CD14-positive monocyte (primary cell): Measurements from ENCODE around the gene LCN2. TPM values are rescaled to one million over a fixed set of nuclear protein-coding genes. Genes with fewer than 3 reads are reported as not detected.

Experiments
- DNase-seq, 3 donors: peaks; one replicate each; pipeline ENCODE4 v3.0.0-alpha.2; 2011 to 2022
- H2AFZ ChIP-seq: 2 replicates; pipeline ENCODE4 v1.6.0; 2012; ENCODE audit warnings: mild to moderate bottlenecking, low read depth, low read length, inconsistent platforms; ENCODE audit not compliant: insufficient read depth, poor library complexity, severe bottlenecking
- H3K27ac ChIP-seq, 2 donors: 1 replicate in 1 of 2; 2 replicates in 1 of 2; pipeline ENCODE4 v1.5.1; 2012 to 2013; ENCODE audit warnings: low read length in 2 of 2, control low read depth in 1 of 2, inconsistent platforms in 1 of 2, low read depth in 1 of 2, mild to moderate bottlenecking in 1 of 2
- H3K27me3 ChIP-seq, 2 donors: one replicate each; pipeline versions ENCODE4 v1.6.0 to v1.6.1; 2011 to 2013; ENCODE audit warnings: low read length in 2 of 2; ENCODE audit not compliant: control insufficient read depth in 2 of 2, insufficient read depth in 2 of 2
- H3K36me3 ChIP-seq, 2 donors: replicated peaks in 1 of 2; 1 replicate in 1 of 2; 2 replicates in 1 of 2; pipeline versions ENCODE4 v1.5.1 to v1.6.1; 2012 to 2013; ENCODE audit warnings: low read length in 2 of 2, control low read depth in 1 of 2, inconsistent platforms in 1 of 2, mild to moderate bottlenecking in 1 of 2; ENCODE audit not compliant: insufficient read depth in 2 of 2, control insufficient read depth in 1 of 2
- H3K4me1 ChIP-seq, 2 donors: 1 replicate in 1 of 2; 2 replicates in 1 of 2; pipeline versions ENCODE4 v1.5.1 to v1.6.1; 2012 to 2013; ENCODE audit warnings: low read length in 2 of 2, control low read depth in 1 of 2, inconsistent platforms in 1 of 2, mild to moderate bottlenecking in 1 of 2, moderate library complexity in 1 of 2; ENCODE audit not compliant: insufficient read depth in 2 of 2, control insufficient read depth in 1 of 2
- H3K4me2 ChIP-seq: replicated peaks from 2 replicates; pipeline ENCODE3; 2012; ENCODE audit warnings: low read length, moderate library complexity, mild to moderate bottlenecking; ENCODE audit not compliant: poor library complexity, severe bottlenecking; ENCODE audit errors: extremely low read depth
- H3K4me3 ChIP-seq, 3 experiments: fragments of 200-600 bp in 1 of 3; sonication (generic) in 1 of 3; replicated peaks in 1 of 3; 1 replicate in 2 of 3; 2 replicates in 1 of 3; pipeline ENCODE4 v1.5.1; 2011 to 2013; ENCODE audit warnings: low read length in 3 of 3, mild to moderate bottlenecking in 3 of 3, control low read depth in 2 of 3, low read depth in 2 of 3, inconsistent platforms in 1 of 3, moderate library complexity in 1 of 3
- H3K79me2 ChIP-seq: 2 replicates; pipeline ENCODE4 v1.6.0; 2012; ENCODE audit warnings: mild to moderate bottlenecking, control low read depth, inconsistent platforms, low read length, moderate library complexity; ENCODE audit not compliant: insufficient read depth
- H3K9ac ChIP-seq: 2 replicates; pipeline ENCODE4 v1.6.0; 2017; ENCODE audit warnings: low read length, mild to moderate bottlenecking; ENCODE audit not compliant: insufficient read depth, poor library complexity, severe bottlenecking
- H3K9me3 ChIP-seq, 2 donors: replicated peaks in 1 of 2; 1 replicate in 1 of 2; 2 replicates in 1 of 2; pipeline versions ENCODE4 v1.5.1 to v1.6.1; 2012 to 2013; ENCODE audit warnings: low read length in 2 of 2, control low read depth in 1 of 2; ENCODE audit not compliant: control insufficient read depth in 1 of 2, insufficient read depth in 1 of 2
- H4K20me1 ChIP-seq: 2 replicates; pipeline ENCODE4 v1.6.0; 2012; ENCODE audit warnings: mild to moderate bottlenecking, low read length, control low read depth, moderate library complexity; ENCODE audit not compliant: insufficient read depth
- H3K27ac Mint-ChIP-seq, 7 donors: one replicate each; pipeline ENCODE4 v1.8.0; 2020; ENCODE audit warnings: mild to moderate bottlenecking in 7 of 7, mixed read lengths in 7 of 7, moderate library complexity in 6 of 7, inconsistent platforms in 2 of 7
- H3K27me3 Mint-ChIP-seq, 3 donors: one replicate each; pipeline ENCODE4 v1.8.0; 2021 to 2022; ENCODE audit warnings: low read depth in 3 of 3, mild to moderate bottlenecking in 3 of 3, mixed read lengths in 3 of 3, moderate library complexity in 3 of 3, inconsistent platforms in 1 of 3
- H3K36me3 Mint-ChIP-seq, 2 donors: one replicate each; pipeline ENCODE4 v1.8.0; 2020; ENCODE audit warnings: mixed read lengths in 2 of 2, inconsistent platforms in 1 of 2, mild to moderate bottlenecking in 1 of 2
- H3K4me1 Mint-ChIP-seq: one replicate; pipeline ENCODE4 v1.8.0; 2020; ENCODE audit warnings: mild to moderate bottlenecking, mixed read lengths
- H3K4me3 Mint-ChIP-seq, 2 donors: one replicate each; pipeline ENCODE4 v1.8.0; 2020; ENCODE audit warnings: mild to moderate bottlenecking in 2 of 2, mixed read lengths in 2 of 2, moderate library complexity in 1 of 2
- H3K9me3 Mint-ChIP-seq, 7 donors: one replicate each; pipeline ENCODE4 v1.8.0; 2020 to 2022; ENCODE audit warnings: mixed read lengths in 7 of 7, mild to moderate bottlenecking in 6 of 7, moderate library complexity in 6 of 7, inconsistent platforms in 2 of 7
- WGBS: methylation state at CpG from one replicate; pipeline ENCODE4 v1.1.5; 2013; ENCODE audit warnings: missing lambda C conversion rate; ENCODE audit not compliant: insufficient coverage; 5-methylcytosine and 5-hydroxymethylcytosine counted together
- intact Hi-C, 2 donors: fragments of 100-400 bp; cut with micrococcal nuclease; formaldehyde crosslinking; loops; one replicate each; pipeline versions ENCODE4 v1.15.0 to v1.15.1; 2023
- polyA plus RNA-seq, 3 donors: library from polyadenylated mRNA; depleted of rRNA in 1 of 3; unstranded in 2 of 3; stranded (reverse) in 1 of 3; fragments of 300-500 nt in 2 of 3; fragments of >200 nt in 1 of 3; fragmentation: Illumina TruSeq in 2 of 3; gene quantifications; 1 replicate in 2 of 3; 2 replicates in 1 of 3; pipeline ENCODE4 v1.2.3, GENCODE V29; 2012 to 2021
- TF ChIP-seq, protein P1 (sequence below): fragments of 200-600 bp; IDR thresholded peaks from one replicate; pipeline ENCODE4 v1.8.0; 2022; ENCODE audit warnings: antibody characterized with exemption, mild to moderate bottlenecking

Gene LCN2
- polyA plus RNA-seq, 3 donors: 0.83 TPM; not detected in 2

DNA sequence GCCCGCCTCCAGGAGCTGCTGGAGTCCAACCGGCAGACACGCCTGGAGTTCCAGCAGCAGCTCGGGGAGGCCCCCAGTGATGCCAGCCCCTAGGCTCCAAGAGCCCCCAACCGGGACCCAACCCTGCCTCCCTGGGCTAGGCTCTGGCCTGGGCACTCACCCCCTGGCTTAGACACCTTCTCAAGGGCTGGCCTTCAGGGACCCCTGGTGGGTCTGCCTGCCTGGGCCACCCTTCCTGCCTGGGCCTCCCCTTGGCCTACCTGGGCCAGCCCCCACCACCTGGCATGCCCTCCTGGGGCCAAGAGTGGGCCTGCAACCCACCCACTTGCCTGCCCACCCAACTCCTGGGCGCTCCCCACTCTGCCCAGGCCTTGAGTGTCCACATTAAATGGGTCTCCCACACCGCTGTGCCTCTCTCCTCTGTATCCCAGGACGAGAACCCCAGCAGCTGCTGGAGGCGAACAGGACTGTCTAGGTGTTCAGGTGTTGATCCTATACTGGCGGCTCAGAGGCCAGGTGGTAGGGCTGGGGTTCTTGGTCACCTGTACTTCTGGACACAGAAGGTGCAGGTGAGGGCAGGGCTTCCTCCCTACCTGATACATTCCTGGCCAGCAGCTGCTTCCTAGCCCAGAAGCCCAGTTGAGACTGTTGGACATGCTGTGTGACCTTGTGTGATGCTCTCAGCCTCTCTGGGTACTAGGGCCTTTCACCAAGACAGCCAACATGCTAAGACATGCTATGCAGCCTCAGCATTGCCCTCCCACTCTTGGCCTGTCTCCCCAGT is 14.5 kb downstream of the LCN2 start:
- no peak overlapping the region for H3K9ac ChIP-seq
- WGBS: 96% methylated on average over 8 of the region's 10 CpGs
- Mint-ChIP-seq H3K4me1 (peaks cover 15% of the 10 kb centered on the region), H3K27me3 (peaks cover 0 to 5% (median 0%) of the 10 kb centered on the region in 3 donors), H3K36me3 (peaks cover 42 to 59% of the 10 kb centered on the region in 2 donors), H3K27ac (peak overlapping the region in 3 of 7 donors; percentile 57 to 60 (median 60)), H3K9me3 (no peaks in the 10 kb centered on the region), H3K4me3 (no peak overlapping the region)
- H3K27me3 ChIP-seq: no peaks in the 10 kb centered on the region
- H4K20me1 ChIP-seq: no peaks in the 10 kb centered on the region
- no peak for DNase-seq
- no peak overlapping the region for H3K4me2 ChIP-seq
- intact Hi-C loops: no loop called here
- H3K27ac ChIP-seq: no peak overlapping the region
- H3K9me3 ChIP-seq: no peaks in the 10 kb centered on the region
- peaks cover 44 to 54% of the 10 kb centered on the region in 2 donors for H3K36me3 ChIP-seq
- H3K4me1 ChIP-seq: peaks cover 16 to 20% of the 10 kb centered on the region in 2 donors
- no peak overlapping the region for H3K4me3 ChIP-seq
- no peak overlapping the region for H2AFZ ChIP-seq
- TF ChIP-seq, protein P1, sequence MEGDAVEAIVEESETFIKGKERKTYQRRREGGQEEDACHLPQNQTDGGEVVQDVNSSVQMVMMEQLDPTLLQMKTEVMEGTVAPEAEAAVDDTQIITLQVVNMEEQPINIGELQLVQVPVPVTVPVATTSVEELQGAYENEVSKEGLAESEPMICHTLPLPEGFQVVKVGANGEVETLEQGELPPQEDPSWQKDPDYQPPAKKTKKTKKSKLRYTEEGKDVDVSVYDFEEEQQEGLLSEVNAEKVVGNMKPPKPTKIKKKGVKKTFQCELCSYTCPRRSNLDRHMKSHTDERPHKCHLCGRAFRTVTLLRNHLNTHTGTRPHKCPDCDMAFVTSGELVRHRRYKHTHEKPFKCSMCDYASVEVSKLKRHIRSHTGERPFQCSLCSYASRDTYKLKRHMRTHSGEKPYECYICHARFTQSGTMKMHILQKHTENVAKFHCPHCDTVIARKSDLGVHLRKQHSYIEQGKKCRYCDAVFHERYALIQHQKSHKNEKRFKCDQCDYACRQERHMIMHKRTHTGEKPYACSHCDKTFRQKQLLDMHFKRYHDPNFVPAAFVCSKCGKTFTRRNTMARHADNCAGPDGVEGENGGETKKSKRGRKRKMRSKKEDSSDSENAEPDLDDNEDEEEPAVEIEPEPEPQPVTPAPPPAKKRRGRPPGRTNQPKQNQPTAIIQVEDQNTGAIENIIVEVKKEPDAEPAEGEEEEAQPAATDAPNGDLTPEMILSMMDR: no peak
- peaks cover 8% of the 10 kb centered on the region for H3K79me2 ChIP-seq

DNA sequence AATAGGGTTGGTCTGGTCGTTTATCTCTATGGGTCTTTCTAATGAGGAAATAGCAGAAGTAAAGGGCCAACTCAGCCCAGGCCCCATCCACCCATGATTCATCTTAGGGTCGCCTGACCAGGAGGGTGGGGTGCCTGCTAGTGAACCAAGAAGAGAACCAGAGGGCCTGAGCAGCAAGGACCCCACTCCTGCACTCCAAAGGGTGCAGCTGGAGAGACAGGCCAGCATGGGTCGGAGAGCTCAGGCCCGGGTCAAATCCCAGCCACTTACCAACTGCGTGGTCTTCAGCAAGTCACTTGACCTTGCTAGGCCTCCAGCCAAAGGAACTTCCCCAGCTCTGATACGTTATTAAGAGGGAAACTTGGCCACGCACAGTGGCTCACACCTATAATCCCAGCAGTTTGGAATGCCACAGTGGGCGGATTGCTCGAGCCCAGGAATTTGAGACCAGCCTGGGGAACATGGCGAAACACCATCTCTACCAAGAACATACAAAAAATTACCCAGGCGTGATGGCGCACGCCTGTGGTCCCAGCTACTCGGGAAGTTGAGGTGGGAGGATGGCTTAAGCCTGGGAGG is 15.1 kb downstream of the LCN2 start:
- peaks cover 13% of the 10 kb centered on the region for H3K4me1 Mint-ChIP-seq
- no peak overlapping the region for H3K4me3 Mint-ChIP-seq
- Histone ChIP-seq H2AFZ (no peak overlapping the region), H3K27ac (no peak overlapping the region), H3K9me3 (no peaks in the 10 kb centered on the region), H3K79me2 (peaks cover 8% of the 10 kb centered on the region), H3K27me3 (no peaks in the 10 kb centered on the region), H4K20me1 (no peaks in the 10 kb centered on the region), H3K9ac (no peak overlapping the region), H3K36me3 (peaks cover 51 to 61% of the 10 kb centered on the region in 2 donors), H3K4me1 (peaks cover 14 to 17% of the 10 kb centered on the region in 2 donors), H3K4me2 (no peak overlapping the region), H3K4me3 (no peak overlapping the region)
- H3K9me3 Mint-ChIP-seq: no peaks in the 10 kb centered on the region
- TF ChIP-seq, protein P1: no peak
- intact Hi-C loops: no loop called here
- H3K27me3 Mint-ChIP-seq: peaks cover 0 to 5% (median 0%) of the 10 kb centered on the region in 3 donors
- DNase-seq: no peak
- H3K36me3 Mint-ChIP-seq: peaks cover 47 to 66% of the 10 kb centered on the region in 2 donors
- WGBS: 69% methylated on average over 4 of the region's 14 CpGs
- H3K27ac Mint-ChIP-seq: peak overlapping the region in 3 of 7 donors; percentile 57 to 65 (median 60)
